Activated CD8-positive, alpha-beta T cell treated with anti-CD3 and anti-CD28 coated beads for 36 hours (primary cell): ENCODE measurements around the gene ZNF804B. TPM values are rescaled to one million over a fixed set of nuclear protein-coding genes. Genes with fewer than 3 reads are reported as not detected.

Experiments used
- ATAC-seq: fragments of 200-7000 bp; cut with Tn5 transposase; one replicate; pipeline ENCODE4 v1.10.0; 2021; ENCODE audit warnings: mild to moderate bottlenecking, moderate library complexity
- CTCF ChIA-PET: fragments of 350-600 bp; sonication (Branson Sonifier 250); formaldehyde crosslinking; loops from one replicate; lab custom pipeline; 2021; ENCODE audit warnings: antibody characterized with exemption; lab: Charles Lee
- POLR2A ChIA-PET: fragments of 350-600 bp; sonication (Branson Sonifier 250); formaldehyde crosslinking; loops from one replicate; lab custom pipeline; 2021; ENCODE audit warnings: antibody characterized with exemption; lab: Charles Lee
- DNase-seq: peaks from one replicate; pipeline ENCODE4 v3.0.0-alpha.2; 2020
- H3K27ac Mint-ChIP-seq: one replicate; pipeline ENCODE4 v1.8.0; 2021; ENCODE audit warnings: mild to moderate bottlenecking, mixed read lengths
- H3K27me3 Mint-ChIP-seq: one replicate; pipeline ENCODE4 v1.8.0; 2021; ENCODE audit warnings: mixed read lengths
- H3K36me3 Mint-ChIP-seq: one replicate; pipeline ENCODE4 v1.8.0; 2021; ENCODE audit warnings: low read depth, mixed read lengths
- H3K4me1 Mint-ChIP-seq: one replicate; pipeline ENCODE4 v1.8.0; 2021; ENCODE audit warnings: low read depth, mixed read lengths
- H3K4me3 Mint-ChIP-seq: one replicate; pipeline ENCODE4 v1.8.0; 2021; ENCODE audit warnings: mild to moderate bottlenecking, moderate library complexity, mixed read lengths
- H3K9me3 Mint-ChIP-seq: one replicate; pipeline ENCODE4 v1.8.0; 2021; ENCODE audit warnings: mixed read lengths
- intact Hi-C: fragments of 100-400 bp; cut with micrococcal nuclease; formaldehyde crosslinking; loops from one replicate; pipeline ENCODE4 v1.10.0; 2022
- total RNA-seq, 2 experiments: library from RNA; stranded (reverse); gene quantifications; one replicate each; pipeline ENCODE4 v1.2.3, GENCODE V29; 2021
- TF ChIP-seq, protein P1 (sequence below): fragments of 200-600 bp; IDR thresholded peaks from one replicate; pipeline ENCODE4 v1.8.0; 2022; ENCODE audit warnings: antibody characterized with exemption, mild to moderate bottlenecking

Gene ZNF804B
- total RNA-seq, 2 experiments from 2014 or later: not detected

DNA sequence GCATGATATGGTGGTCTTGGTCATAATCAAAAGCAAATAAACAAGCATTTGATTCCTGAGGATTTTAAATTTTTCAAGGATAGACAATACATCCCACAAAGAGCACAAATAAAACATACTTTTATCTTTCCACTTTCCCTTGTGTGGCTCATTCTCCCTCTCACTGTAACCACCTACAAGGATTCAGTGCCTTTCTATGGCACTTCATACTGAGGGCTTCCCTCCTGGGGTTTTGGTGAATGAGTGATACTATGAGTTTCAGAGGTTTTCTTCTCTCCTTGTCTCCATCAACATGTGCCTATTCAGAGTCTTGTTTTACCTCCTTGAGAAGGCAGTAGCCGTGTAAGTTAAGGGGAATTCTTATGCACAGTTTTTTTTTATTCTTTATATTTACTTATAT, 332.1 kb downstream of the ZNF804B start:
- intact Hi-C loops: no loop called here
- ATAC-seq (no peak), DNase-seq (no peak)
- no peaks in the 10 kb centered on the region for H3K36me3 Mint-ChIP-seq
- no peak overlapping the region for H3K27ac Mint-ChIP-seq
- H3K4me3 Mint-ChIP-seq: no peak overlapping the region
- no peaks in the 10 kb centered on the region for H3K9me3 Mint-ChIP-seq
- no peaks in the 10 kb centered on the region for H3K4me1 Mint-ChIP-seq
- CTCF ChIA-PET: interaction anchor here (1.4 kb wide), 1 partner anchor 11 kb away, joined by 3 read pairs; no protein-coding TSS in a partner anchor
- TF ChIP-seq, protein P1, sequence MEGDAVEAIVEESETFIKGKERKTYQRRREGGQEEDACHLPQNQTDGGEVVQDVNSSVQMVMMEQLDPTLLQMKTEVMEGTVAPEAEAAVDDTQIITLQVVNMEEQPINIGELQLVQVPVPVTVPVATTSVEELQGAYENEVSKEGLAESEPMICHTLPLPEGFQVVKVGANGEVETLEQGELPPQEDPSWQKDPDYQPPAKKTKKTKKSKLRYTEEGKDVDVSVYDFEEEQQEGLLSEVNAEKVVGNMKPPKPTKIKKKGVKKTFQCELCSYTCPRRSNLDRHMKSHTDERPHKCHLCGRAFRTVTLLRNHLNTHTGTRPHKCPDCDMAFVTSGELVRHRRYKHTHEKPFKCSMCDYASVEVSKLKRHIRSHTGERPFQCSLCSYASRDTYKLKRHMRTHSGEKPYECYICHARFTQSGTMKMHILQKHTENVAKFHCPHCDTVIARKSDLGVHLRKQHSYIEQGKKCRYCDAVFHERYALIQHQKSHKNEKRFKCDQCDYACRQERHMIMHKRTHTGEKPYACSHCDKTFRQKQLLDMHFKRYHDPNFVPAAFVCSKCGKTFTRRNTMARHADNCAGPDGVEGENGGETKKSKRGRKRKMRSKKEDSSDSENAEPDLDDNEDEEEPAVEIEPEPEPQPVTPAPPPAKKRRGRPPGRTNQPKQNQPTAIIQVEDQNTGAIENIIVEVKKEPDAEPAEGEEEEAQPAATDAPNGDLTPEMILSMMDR: no peak
- POLR2A ChIA-PET: no interaction called here
- peaks cover 4% of the 10 kb centered on the region for H3K27me3 Mint-ChIP-seq

DNA sequence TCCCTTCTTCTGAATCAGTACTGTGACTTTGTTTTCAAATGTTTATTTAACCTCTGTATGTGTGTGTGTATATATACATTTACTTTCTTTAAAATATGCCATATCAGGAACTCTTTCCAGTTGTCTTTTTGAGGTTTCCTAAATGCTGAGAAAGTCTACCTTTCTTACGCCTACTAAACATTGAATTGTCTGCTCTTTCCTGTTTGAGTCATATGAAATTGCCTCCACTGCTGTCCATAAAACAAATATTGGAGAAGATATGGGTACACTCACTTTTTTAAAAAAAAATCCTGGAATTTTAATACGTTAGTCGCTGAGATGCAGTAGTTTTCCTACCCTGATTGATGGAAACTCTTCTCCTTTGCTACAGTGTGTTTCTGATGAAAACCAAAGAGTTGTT, 334.8 kb downstream of the ZNF804B start:
- Mint-ChIP-seq H3K4me3 (no peak overlapping the region), H3K27me3 (peaks cover 4% of the 10 kb centered on the region), H3K4me1 (no peaks in the 10 kb centered on the region), H3K36me3 (no peaks in the 10 kb centered on the region), H3K9me3 (no peaks in the 10 kb centered on the region), H3K27ac (no peak overlapping the region)
- no peak for ATAC-seq
- DNase-seq: no peak
- ChIA-PET POLR2A (no interaction called here), CTCF (no interaction called here)
- TF ChIP-seq, protein P1: no peak
- intact Hi-C loops: no loop called here

DNA sequence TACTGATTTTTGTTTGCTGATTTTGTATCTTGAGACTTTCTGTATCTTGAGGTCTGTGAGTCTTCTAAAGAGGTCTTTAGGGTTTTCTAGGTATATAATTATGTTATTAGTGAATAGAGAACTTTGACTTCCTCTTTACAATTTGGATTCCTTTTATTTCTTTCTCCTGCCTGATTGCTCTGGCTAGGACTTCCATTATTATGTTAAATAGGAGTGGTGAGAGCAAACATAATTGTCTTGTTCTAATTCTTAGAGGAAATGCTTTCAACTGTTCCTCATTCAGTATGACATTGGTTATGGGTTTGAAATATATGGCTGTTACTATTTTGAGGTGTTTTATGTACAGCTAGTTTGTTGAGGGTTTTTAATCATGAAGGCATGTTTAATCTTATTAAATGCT, 344.1 kb downstream of the ZNF804B start:
- intact Hi-C loops: no loop called here
- ATAC-seq (no peak), DNase-seq (no peak)
- no peaks in the 10 kb centered on the region for H3K36me3 Mint-ChIP-seq
- CTCF ChIA-PET: no interaction called here
- no peaks in the 10 kb centered on the region for H3K9me3 Mint-ChIP-seq
- no peak overlapping the region for H3K4me3 Mint-ChIP-seq
- TF ChIP-seq, protein P1: no peak
- H3K27ac Mint-ChIP-seq: no peak overlapping the region
- H3K4me1 Mint-ChIP-seq: no peaks in the 10 kb centered on the region
- H3K27me3 Mint-ChIP-seq: peaks cover 2% of the 10 kb centered on the region
- POLR2A ChIA-PET: no interaction called here

DNA sequence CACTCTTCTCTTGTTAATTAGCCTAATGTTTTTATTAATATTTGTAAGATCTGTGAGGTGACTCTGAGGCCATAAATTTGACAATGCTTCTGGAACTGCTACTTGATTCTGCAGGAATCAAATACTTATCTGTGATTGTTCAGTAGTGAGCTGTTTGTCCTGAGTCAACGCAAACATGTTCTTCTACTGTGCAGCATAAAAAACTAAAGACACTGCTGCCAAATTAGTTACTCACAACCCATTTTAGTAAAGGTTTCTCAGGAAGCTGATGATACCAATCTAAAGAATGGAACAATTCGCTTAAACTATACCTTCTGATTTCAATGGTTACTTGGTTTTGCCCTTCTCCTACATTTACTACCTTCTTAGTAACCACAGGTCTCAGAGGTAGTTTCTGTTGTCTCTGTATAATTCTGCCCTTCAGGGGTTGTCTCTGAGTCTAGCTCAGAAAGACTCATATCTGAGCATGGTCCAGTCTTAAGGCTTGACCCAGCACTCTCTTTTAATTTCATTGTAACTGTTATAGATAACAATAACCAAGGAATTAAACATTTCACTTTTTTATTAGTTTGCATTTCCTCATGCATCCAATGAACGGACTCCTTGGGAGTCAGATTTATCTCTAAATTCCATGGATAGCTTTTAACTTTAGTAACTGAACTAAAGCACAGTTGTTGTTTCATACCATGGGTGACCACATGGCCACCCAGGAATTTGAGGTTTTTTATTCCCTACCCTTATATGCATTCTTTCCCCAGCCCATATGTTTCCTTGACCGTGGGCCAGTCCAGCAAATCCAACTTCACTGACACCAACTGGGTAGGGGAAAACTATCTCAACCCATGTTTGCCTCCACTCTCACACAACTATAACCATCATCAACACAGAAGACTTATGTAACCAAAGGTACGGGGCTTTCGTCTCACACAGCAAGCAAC, 345.5 kb downstream of the ZNF804B start:
- ChIA-PET POLR2A (no interaction called here), CTCF (no interaction called here)
- peaks cover 2% of the 10 kb centered on the region for H3K27me3 Mint-ChIP-seq

DNA sequence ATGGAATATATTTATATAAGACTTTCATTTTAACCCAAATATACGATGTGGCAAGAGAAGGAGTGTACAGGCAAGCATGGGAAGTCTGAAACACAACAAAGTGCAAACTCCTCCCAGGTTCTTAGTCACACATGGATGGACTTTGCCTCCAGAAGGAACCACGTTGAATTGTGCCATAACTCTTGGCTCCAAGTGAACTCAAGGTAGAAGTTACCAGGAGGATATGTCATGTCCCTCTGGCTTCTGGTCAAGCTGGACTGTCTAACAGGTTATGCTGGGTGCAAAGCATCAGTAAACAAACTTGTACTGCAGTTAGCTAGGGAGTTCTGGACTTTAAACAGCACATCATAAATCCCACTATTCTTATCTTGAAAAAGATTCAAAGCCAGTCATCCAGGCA, 364.4 kb downstream of the ZNF804B start:
- CTCF ChIA-PET: no interaction called here
- DNase-seq (no peak), ATAC-seq (no peak)
- H3K27ac Mint-ChIP-seq: no peak overlapping the region
- TF ChIP-seq, protein P1: no peak
- H3K9me3 Mint-ChIP-seq: no peaks in the 10 kb centered on the region
- H3K27me3 Mint-ChIP-seq: no peaks in the 10 kb centered on the region
- POLR2A ChIA-PET: no interaction called here
- H3K4me1 Mint-ChIP-seq: no peaks in the 10 kb centered on the region
- no peaks in the 10 kb centered on the region for H3K36me3 Mint-ChIP-seq
- intact Hi-C loops: no loop called here
- H3K4me3 Mint-ChIP-seq: no peak overlapping the region

More for the DNA sequence above, 345.5 kb downstream of the ZNF804B start:
- Mint-ChIP-seq H3K4me3 (no peak overlapping the region), H3K27ac (no peak overlapping the region), H3K4me1 (no peaks in the 10 kb centered on the region), H3K36me3 (no peaks in the 10 kb centered on the region), H3K9me3 (no peaks in the 10 kb centered on the region)
- TF ChIP-seq, protein P1: no peak
- DNase-seq (no peak), ATAC-seq (no peak)
- intact Hi-C loops: no loop called here
